Non-pigmented ciliary epithelial cell (primary cell): ENCODE data around the gene AOC1.

Experiments used
- DNase-seq: peaks from one replicate; pipeline ENCODE4 v3.0.0-alpha.2; 2010; ENCODE audit warnings: low read depth

Gene AOC1

DNA sequence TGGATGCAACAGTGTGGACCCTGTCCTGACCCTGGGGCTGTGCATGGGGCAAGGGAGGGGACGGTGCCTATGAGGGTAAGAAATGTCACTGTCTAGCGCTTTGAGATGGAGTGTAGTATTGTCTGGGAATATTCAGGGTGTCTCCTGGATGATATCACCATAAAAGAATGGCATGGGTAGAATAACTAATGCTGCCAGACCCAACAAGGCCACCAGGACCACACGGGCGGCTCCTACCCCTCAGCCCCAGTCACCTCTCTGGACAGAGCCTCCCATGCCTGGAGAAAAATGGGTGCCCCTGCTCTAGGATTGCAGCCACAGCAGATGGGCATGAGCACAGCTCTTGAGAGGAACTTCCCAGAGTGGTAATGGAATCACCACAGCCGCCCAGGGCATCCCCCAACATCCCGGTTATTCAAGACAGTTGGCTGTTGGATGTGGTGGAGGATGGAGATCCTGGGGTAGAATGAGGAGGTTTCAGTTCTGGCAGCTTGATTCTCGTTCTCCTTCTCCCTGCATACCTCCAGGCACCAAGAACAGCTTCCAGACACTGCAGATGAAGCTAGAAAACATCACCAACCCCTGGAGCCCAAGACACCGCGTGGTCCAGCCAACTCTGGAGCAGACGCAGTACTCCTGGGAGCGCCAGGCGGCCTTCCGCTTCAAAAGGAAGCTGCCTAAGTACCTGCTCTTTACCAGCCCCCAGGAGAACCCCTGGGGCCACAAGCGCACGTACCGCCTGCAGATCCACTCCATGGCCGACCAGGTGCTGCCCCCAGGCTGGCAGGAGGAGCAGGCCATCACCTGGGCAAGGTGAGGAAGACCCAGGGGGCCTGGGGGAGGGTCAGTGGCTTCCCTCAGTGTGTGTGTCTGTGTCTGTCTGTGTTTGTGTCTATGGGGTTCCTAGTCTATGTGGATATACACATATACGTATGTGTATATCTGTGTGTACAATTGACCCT is 6.2 kb downstream of the AOC1 start:
- no peak for DNase-seq

DNA sequence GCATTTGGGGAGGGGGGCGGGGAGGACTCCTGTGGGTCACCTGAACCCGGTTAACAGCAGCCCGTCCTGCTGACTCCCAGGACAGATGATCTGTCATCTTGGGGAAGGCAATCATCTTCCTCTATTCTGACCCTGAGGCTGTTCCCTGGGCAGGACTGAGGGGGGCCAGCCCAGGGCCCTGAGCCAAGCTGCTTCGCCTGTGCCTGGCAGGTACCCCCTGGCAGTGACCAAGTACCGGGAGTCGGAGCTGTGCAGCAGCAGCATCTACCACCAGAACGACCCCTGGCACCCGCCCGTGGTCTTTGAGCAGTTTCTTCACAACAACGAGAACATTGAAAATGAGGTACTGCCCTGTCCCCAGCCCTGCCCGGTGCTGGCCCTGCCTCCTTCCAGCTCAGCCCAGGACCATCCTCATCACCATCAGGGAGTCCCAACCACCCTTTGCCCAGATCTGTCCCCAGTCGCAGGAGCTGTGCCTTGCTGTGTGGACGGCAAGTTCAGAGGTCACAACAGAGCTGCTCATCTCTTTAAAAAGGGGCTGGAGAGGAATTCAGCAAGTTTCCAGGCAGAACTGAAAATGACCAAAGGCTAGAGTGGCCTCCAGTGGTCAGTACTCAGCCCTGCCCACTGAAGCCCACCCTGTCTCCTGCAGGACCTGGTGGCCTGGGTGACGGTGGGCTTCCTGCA is 8.1 kb downstream of the AOC1 start:
- DNase-seq = no peak

DNA sequence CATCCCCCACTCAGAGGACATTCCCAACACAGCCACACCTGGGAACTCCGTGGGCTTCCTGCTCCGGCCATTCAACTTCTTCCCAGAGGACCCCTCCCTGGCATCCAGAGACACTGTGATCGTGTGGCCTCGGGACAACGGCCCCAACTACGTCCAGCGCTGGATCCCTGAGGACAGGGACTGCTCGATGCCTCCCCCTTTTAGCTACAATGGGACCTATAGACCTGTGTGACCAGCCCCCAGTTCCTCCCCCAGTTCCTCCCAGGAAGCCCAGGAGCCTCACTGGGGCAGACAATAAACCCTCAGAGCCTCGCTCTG is 8.6 kb downstream of the AOC1 start:
- no peak for DNase-seq

GRCh38 chr7:150862356-150862755 is 10.0 kb downstream of the AOC1 start:
- no peak for DNase-seq

GRCh38 chr7:150863946-150864345 is 11.6 kb downstream of the AOC1 start:
- no peak for DNase-seq

- DNase-seq = no peak
Observed at GRCh38 chr7:150866932-150867564, 14.7 kb downstream of the AOC1 start.

DNA sequence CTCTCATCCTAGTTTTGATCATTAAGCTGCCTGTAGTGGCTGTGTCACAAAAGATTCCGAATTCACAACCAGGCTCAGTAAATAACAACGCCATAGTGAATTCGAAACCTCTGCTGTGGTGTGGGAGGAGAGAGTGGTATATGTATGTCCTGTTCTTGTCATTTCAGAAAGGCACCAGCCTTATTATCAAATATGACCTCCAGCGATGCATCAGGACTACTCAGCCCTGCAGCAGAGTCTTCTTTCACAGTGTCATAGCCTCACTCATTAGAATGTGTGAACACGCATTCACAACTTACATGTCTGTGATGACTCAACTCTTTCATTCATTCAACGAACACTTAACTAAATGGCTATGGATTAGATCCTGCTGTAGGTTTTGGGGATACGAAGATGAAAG is 15.3 kb downstream of the AOC1 start:
- DNase-seq = no peak

- no peak for DNase-seq
Observed at GRCh38 chr7:150869467-150869866, 17.1 kb downstream of the AOC1 start.

DNA sequence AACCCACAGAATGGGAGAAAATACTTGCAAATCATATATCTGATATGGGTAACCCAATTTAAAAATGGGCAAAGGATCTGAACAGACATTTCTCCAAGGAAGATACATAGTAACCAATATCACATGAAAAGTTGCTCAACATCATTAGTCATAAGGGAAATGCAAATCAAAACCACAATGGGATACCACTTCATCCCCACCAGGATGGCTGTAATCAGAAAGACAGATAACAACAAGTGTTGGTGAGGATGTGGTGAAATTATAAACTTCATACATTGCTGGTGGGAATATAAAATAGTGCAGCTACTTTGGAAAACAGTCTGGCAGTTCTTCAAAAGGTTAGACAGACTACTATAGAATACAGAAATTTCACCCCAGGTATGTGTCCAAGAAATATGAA is 19.3 kb downstream of the AOC1 start:
- DNase-seq = no peak

DNA sequence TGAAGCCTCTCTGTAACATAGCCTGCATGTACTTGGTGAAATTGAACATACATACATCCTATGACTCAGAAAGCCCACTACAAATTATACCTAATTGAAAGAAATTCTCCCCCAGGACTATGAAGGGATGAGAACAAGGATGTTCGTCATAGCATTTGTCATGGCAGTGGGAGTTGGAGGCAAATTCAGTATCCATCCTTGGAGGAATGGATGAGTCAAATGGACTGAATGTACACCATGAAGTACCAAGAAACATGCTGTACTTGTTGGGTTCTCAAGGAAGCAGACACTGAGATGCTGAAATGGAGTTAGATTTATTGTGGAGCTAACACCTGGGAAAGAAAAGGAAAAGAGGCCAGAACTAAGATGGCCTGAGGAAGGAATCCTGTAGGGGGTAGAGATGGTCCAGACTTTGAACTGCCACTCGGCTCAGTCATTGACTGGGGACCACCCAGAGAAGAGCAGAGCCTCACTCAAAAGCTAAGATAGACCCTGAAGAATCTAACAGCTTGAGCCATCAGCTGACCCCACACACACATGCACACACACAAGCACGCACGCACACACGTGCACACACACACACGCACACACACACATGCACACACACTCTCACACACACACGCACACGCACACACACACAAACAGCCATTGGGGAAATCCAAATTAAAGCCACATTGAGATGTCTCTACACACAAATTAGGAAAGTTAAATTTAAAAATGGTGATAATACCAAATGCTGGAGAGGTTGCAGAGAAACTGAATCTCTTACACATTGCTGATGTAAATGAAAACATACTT is 22.3 kb downstream of the AOC1 start:
- no peak for DNase-seq

DNA sequence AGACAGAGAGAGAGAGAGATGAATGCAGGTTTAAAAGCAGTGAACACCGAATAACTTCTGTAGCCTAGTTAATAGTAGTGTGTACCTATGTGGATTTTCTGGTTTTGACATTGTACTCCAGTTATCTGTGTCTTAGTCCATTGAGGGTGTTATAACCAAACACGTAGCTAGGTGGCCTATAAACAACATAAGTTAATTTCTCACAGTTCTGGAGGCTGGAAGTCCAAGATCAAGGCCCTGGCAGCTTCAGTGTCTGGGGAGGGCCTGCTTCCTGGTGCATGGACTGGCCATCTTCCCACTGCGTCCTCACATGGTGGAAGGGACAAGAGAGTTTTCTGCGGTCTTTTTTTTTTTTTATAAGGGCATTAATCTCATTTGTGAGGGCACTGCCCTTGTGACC is 23.5 kb downstream of the AOC1 start:
- DNase-seq = no peak

- peak; percentile 10 for DNase-seq
Observed at GRCh38 chr7:150876817-150877526, 24.7 kb downstream of the AOC1 start.

GRCh38 chr7:150877536-150877935 is 25.2 kb downstream of the AOC1 start:
- DNase-seq = no peak

DNA sequence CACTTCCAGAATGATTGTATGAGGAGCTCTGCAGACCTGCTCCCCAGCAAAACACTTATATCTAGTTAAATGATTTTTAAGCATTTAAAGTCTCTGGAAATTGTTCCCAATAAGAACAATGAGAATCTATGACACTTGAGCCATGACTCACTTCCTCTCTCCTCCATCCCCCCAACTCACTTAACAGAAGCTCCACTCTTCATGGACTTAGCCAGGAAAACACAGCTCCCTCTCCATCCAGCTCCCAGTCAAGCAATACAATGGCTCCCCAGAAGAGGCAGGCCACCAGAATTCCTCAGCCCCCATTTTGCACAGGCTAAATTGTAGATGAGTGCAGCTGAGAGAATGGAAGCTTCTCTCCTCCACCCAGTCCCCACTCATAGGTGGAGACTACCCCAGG is 27.0 kb downstream of the AOC1 start:
- no peak for DNase-seq

DNA sequence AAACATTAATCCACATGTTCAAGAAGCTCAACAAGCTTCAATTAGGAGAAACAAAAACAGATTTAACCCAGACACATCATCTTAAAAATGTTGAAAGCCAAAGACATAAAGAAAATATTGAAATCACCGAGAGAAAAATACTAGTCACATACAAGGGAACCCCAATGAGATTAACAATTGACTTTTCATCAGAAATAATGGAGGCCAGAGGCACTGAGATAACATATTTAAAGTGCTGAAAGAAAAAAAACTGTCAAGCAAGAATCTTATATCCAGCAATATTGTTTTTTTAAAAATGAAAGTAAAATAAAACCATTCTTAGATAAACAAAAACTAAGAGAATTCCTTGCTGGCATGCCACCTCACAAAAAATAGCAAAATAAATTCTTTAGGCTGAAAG is 28.9 kb downstream of the AOC1 start:
- DNase-seq = no peak

GRCh38 chr7:150890853-150891584 is 38.7 kb downstream of the AOC1 start:
- no peak for DNase-seq

DNA sequence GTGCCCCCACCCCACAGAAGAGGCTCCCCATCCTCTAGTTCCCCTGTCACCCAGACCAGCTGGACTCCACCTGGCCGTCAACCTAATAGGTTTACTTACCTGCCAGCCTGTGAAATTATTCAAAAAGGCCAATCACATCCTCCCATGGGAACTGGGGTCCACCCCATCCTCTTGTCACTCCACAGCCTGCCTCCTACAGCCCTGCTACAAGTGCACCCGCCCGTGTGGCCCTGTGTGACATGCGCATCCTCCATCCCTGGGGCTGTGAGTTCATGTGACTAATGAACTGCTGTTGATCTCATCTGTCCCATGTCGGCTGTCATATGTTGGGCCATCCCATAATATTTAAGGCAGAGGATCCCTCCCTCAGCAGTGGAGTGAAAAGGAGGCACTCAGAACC is 39.4 kb downstream of the AOC1 start:
- DNase-seq = no peak

GRCh38 chr7:150895809-150896208 is 43.5 kb downstream of the AOC1 start:
- no peak for DNase-seq

DNA sequence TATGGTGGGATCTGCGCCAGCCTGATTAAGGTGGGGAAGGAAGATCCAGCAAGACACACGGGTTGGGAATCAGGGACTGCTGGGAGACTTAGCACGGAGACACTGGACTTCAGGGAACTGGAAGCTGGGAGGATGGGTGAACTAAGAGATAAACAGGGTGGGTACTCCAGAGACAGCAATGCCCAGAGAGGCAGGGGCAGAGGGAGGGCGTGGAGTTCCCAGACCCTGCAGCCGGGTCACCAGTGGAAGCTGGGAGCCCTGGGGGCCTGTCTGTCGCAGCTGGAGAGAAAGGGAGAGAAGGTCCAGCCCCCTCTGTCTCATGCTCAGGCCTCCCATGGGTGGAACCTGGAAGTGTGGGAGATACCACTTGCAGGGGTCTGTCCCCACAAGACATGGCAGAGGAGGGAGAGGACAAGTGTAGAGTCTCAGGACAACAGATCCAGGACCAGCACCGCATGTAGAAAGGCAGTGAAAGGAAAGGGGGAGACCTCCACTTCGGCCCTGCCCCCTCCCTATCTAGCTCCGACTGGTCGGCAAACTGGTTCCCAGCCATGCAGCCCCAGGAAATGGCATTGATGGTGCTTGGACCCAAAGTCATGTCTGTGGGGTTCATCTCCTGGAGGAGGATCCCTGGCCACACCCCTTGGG is 44.4 kb downstream of the AOC1 start:
- DNase-seq = no peak
